PC-9 (cell line): ENCODE data around the gene CBX8.

Experiments used
- EZH2 ChIP-seq: fragments of 200-600 bp; sonication (generic); IDR thresholded peaks from 2 replicates; pipeline ENCODE4 v1.8.0; 2017; ENCODE audit warnings: antibody characterized with exemption, low read depth
- TF ChIP-seq, protein P1 (sequence below): fragments of 200-600 bp; sonication (generic); conservative IDR thresholded peaks from 2 replicates; pipeline ENCODE4 v1.6.1; 2017; ENCODE audit warnings: mixed run types, antibody characterized with exemption, mild to moderate bottlenecking, moderate library complexity

DNA sequence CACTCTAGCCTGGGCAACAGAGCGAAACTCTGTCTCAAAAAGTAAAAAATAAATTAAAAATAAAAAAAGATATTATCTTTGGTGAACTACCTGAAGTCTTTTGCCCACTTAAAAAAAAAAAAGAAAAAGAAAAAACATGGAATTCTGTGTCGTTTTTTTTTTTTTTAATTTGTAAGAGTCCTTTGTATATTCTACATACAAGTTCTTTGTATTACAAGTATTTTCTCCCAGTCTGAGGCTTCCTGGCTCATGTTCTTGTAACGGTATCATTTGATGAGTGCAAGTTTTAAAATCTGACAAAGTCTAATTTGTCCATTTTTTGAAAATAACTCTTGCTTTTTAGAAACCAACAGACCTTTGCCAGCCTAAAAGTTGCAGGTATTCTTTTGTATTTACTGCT is 31.2 kb downstream of the CBX8 start:
- TF ChIP-seq, protein P1, sequence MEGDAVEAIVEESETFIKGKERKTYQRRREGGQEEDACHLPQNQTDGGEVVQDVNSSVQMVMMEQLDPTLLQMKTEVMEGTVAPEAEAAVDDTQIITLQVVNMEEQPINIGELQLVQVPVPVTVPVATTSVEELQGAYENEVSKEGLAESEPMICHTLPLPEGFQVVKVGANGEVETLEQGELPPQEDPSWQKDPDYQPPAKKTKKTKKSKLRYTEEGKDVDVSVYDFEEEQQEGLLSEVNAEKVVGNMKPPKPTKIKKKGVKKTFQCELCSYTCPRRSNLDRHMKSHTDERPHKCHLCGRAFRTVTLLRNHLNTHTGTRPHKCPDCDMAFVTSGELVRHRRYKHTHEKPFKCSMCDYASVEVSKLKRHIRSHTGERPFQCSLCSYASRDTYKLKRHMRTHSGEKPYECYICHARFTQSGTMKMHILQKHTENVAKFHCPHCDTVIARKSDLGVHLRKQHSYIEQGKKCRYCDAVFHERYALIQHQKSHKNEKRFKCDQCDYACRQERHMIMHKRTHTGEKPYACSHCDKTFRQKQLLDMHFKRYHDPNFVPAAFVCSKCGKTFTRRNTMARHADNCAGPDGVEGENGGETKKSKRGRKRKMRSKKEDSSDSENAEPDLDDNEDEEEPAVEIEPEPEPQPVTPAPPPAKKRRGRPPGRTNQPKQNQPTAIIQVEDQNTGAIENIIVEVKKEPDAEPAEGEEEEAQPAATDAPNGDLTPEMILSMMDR, result no peak
- no peak for TF ChIP-seq EZH2
